CD4-positive, alpha-beta T cell treated with Interleukin-4 for 1 hour (primary cell): Measurements from ENCODE around the gene ABCA7.
A peak's percentile ranks its signal among the peaks of the same experiment; 100 is the strongest.

Experiments used
- DNase-seq, 2 donors: peaks; one replicate each; pipeline ENCODE4 v3.0.0-alpha.2; 2020 to 2022

The ABCA7 gene

GRCh38 chr19:1089126-1089771, 49.3 kb downstream of the ABCA7 start:
- DNase-seq = no peak

GRCh38 chr19:1089891-1090290, 50.0 kb downstream of the ABCA7 start:
- peak; percentile 68 to 72 for DNase-seq

- DNase-seq = no peak
Measured at GRCh38 chr19:1090731-1091543, 51.0 kb downstream of the ABCA7 start.

GRCh38 chr19:1091544-1092175, 51.8 kb downstream of the ABCA7 start:
- DNase-seq = no peak

GRCh38 chr19:1093330-1093729, 53.4 kb downstream of the ABCA7 start:
- DNase-seq = no peak

GRCh38 chr19:1093811-1094553, 54.1 kb downstream of the ABCA7 start:
- DNase-seq = no peak

GRCh38 chr19:1094655-1094977, 54.7 kb downstream of the ABCA7 start:
- no peak for DNase-seq

GRCh38 chr19:1094978-1095701, 55.2 kb downstream of the ABCA7 start, which contains the start of gene POLR2E:
Gene POLR2E (minus strand): TSS chr19:1095375. CDS start chr19:1095315, 60 bp downstream.
- peak; percentile 98 for DNase-seq

GRCh38 chr19:1097810-1098176, 57.9 kb downstream of the ABCA7 start:
- no peak for DNase-seq

- DNase-seq = no peak
Measured at GRCh38 chr19:1098177-1099051, 58.5 kb downstream of the ABCA7 start.

GRCh38 chr19:1101337-1101698, 61.4 kb downstream of the ABCA7 start:
- DNase-seq = no peak

GRCh38 chr19:1102407-1103131, 62.7 kb downstream of the ABCA7 start:
- DNase-seq = peak; percentile 47 to 52

- DNase-seq = no peak
Measured at GRCh38 chr19:1103132-1103707, 63.3 kb downstream of the ABCA7 start.

GRCh38 chr19:1103708-1104310, 63.9 kb downstream of the ABCA7 start, which contains the start of gene GPX4:
Gene GPX4 (plus strand): TSS chr19:1103994. CDS start chr19:1104044, 50 bp downstream.
- peak; percentile 98 to 99 for DNase-seq

- DNase-seq = peak; percentile 76 to 78
Measured at GRCh38 chr19:1104311-1105007, 64.6 kb downstream of the ABCA7 start.

GRCh38 chr19:1105008-1105872, 65.3 kb downstream of the ABCA7 start:
- no peak for DNase-seq

- DNase-seq = no peak
Measured at GRCh38 chr19:1105873-1106840, 66.2 kb downstream of the ABCA7 start.
